HepG2 (cell line): ENCODE data around the gene UGT8. TPM values are rescaled to one million over a fixed set of nuclear protein-coding genes. Genes with fewer than 3 reads are reported as not detected.

Experiments
- CBX2 ChIP-seq, 2 experiments: fragments of 200-600 bp in 1 of 2; sonication (generic); formaldehyde crosslinking in 1 of 2; IDR thresholded peaks; 2 replicates each; pipeline versions ENCODE4 v1.7.0 to v1.8.1; 2018 to 2022; ENCODE audit warnings: low read depth in 2 of 2, low read length in 1 of 2, mild to moderate bottlenecking in 1 of 2, missing genetic modification reagents in 1 of 2
- CTCF ChIP-seq: sonication (generic); formaldehyde crosslinking; IDR thresholded peaks from 2 replicates; pipeline ENCODE4 v1.5.0; 2020; ENCODE audit warnings: mild to moderate bottlenecking, missing genetic modification reagents, moderate library complexity
- NR2C2 ChIP-seq: sonication (generic); formaldehyde crosslinking; IDR thresholded peaks from 2 replicates; pipeline ENCODE4 v1.4.0; 2020; ENCODE audit warnings: missing genetic modification reagents, mild to moderate bottlenecking, moderate library complexity, borderline replicate concordance
- ZFP90 ChIP-seq: sonication (generic); formaldehyde crosslinking; IDR thresholded peaks from 2 replicates; pipeline ENCODE4 v1.8.0; 2022; ENCODE audit warnings: missing genetic modification reagents, mild to moderate bottlenecking, inconsistent platforms, borderline replicate concordance
- ZNF792 ChIP-seq: IDR thresholded peaks from 2 replicates; pipeline ENCODE4 v1.6.1; 2016
- polyA plus RNA-seq, 8 experiments: library from polyadenylated mRNA; depleted of rRNA in 3 of 8; stranded (reverse) in 7 of 8; unstranded in 1 of 8; fragments of >200 nt; fragmentation: Illumina TruSeq in 4 of 8; extraction: Trizol in 4 of 8; gene quantifications; 2 replicates each; pipeline versions ENCODE4 v1.2.1 to v1.2.3, GENCODE V29; 2011 to 2016; ENCODE audit warnings: low read depth in 4 of 8, missing spikeins in 1 of 8, mixed read lengths in 1 of 8; ENCODE audit not compliant: insufficient read depth in 1 of 8
- total RNA-seq, 5 experiments: library from RNA; depleted of rRNA; stranded (reverse); fragments of >200 nt; fragmentation: Illumina TruSeq; extraction: Trizol; gene quantifications; 2 replicates each; pipeline ENCODE4 v1.2.3, GENCODE V29; 2016; ENCODE audit warnings: low read depth in 1 of 5
- TF ChIP-seq, protein P1 (sequence below): sonication (generic); formaldehyde crosslinking; IDR thresholded peaks from 2 replicates; pipeline ENCODE4 v1.5.0; 2020; ENCODE audit warnings: missing genetic modification reagents
- TF ChIP-seq, protein P2 (sequence below): sonication (generic); formaldehyde crosslinking; IDR thresholded peaks from 2 replicates; pipeline ENCODE4 v1.5.0; 2020; ENCODE audit warnings: mild to moderate bottlenecking, low read depth, missing genetic modification reagents, borderline replicate concordance

Gene UGT8
- total and polyA plus RNA-seq, 2 of the 13 experiments (the other 11 are each of a cell fraction or from before 2014, with no cell fraction given): not detected

GRCh38 chr4:114599231-114599902, 760 bp downstream of the UGT8 start (continued):
- TF ChIP-seq CBX2 (IDR thresholded peaks at IDR 0.05; ENCODE audit: low read depth, low read length) (no peak), CBX2 (CRISPR knock-in tag; IDR thresholded peaks at IDR 0.05; ENCODE audit: low read depth) (no peak), ZFP90 (CRISPR knock-in tag) (no peak), NR2C2 (no peak), ZNF792 (CRISPR knock-in tag) (no peak), CTCF (CRISPR knock-in tag) (no peak)
- TF ChIP-seq, protein P1, sequence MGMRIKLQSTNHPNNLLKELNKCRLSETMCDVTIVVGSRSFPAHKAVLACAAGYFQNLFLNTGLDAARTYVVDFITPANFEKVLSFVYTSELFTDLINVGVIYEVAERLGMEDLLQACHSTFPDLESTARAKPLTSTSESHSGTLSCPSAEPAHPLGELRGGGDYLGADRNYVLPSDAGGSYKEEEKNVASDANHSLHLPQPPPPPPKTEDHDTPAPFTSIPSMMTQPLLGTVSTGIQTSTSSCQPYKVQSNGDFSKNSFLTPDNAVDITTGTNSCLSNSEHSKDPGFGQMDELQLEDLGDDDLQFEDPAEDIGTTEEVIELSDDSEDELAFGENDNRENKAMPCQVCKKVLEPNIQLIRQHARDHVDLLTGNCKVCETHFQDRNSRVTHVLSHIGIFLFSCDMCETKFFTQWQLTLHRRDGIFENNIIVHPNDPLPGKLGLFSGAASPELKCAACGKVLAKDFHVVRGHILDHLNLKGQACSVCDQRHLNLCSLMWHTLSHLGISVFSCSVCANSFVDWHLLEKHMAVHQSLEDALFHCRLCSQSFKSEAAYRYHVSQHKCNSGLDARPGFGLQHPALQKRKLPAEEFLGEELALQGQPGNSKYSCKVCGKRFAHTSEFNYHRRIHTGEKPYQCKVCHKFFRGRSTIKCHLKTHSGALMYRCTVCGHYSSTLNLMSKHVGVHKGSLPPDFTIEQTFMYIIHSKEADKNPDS (CRISPR knock-in tag): no peak
- TF ChIP-seq, protein P2, sequence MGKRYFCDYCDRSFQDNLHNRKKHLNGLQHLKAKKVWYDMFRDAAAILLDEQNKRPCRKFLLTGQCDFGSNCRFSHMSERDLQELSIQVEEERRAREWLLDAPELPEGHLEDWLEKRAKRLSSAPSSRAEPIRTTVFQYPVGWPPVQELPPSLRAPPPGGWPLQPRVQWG (CRISPR knock-in tag): no peak
